WTC11 (cell line): ENCODE results near the gene NHSL1. TPM values are rescaled to one million over a fixed set of nuclear protein-coding genes. Genes with fewer than 3 reads are reported as not detected.

Source experiments
- ATAC-seq: fragments of 200-7000 bp; cut with Tn5 transposase; 2 replicates; pipeline ENCODE4 v1.10.0; 2021; ENCODE audit warnings: mild to moderate bottlenecking, moderate library complexity
- CTCF ChIA-PET: fragments of 300-600 bp; sonication (Branson Sonifier 250); formaldehyde crosslinking; loops from one replicate; lab custom pipeline; 2021; ENCODE audit warnings: antibody characterized with exemption; lab: Charles Lee
- POLR2A ChIA-PET: fragments of 350-600 bp; sonication (Branson Sonifier 250); formaldehyde crosslinking; loops from one replicate; lab custom pipeline; 2021; ENCODE audit warnings: antibody characterized with exemption; lab: Charles Lee
- DNase-seq: peaks from one replicate; pipeline ENCODE4 v3.0.0; 2021; ENCODE audit warnings: low spot score
- H3K27ac Mint-ChIP-seq: 2 replicates; pipeline ENCODE4 v1.8.0; 2021; ENCODE audit warnings: mixed read lengths
- H3K27me3 Mint-ChIP-seq: 2 replicates; pipeline ENCODE4 v1.8.0; 2021; ENCODE audit warnings: low read depth, mild to moderate bottlenecking, moderate library complexity, mixed read lengths
- H3K36me3 Mint-ChIP-seq: 2 replicates; pipeline ENCODE4 v1.8.0; 2021; ENCODE audit warnings: mixed read lengths
- H3K4me1 Mint-ChIP-seq: 2 replicates; pipeline ENCODE4 v1.8.0; 2022; ENCODE audit warnings: mixed read lengths
- H3K4me3 Mint-ChIP-seq: 2 replicates; pipeline ENCODE4 v1.8.0; 2021; ENCODE audit warnings: mild to moderate bottlenecking, moderate library complexity, mixed read lengths
- H3K9me3 Mint-ChIP-seq: 2 replicates; pipeline ENCODE4 v1.8.0; 2021; ENCODE audit warnings: mixed read lengths
- IRF2 ChIP-seq: sonication (generic); formaldehyde crosslinking; IDR thresholded peaks from 2 replicates; pipeline ENCODE4 v1.8.0; 2022; ENCODE audit warnings: low read depth, missing genetic modification reagents, borderline replicate concordance
- MYBL2 ChIP-seq: sonication (generic); formaldehyde crosslinking; IDR thresholded peaks from 2 replicates; pipeline ENCODE4 v1.8.1; 2023; ENCODE audit warnings: mild to moderate bottlenecking, moderate library complexity, missing genetic modification reagents
- TEAD4 ChIP-seq: sonication (generic); formaldehyde crosslinking; IDR thresholded peaks from 2 replicates; pipeline ENCODE4 v1.8.0; 2022; ENCODE audit warnings: mild to moderate bottlenecking, missing genetic modification reagents
- total RNA-seq: library from RNA; stranded (reverse); gene quantifications from 3 replicates; pipeline ENCODE4 v1.2.3, GENCODE V29; 2021
- TF ChIP-seq, protein P1 (sequence below): sonication (generic); formaldehyde crosslinking; conservative IDR thresholded peaks from 2 replicates; pipeline ENCODE4 v1.8.1; 2022; ENCODE audit warnings: mild to moderate bottlenecking, missing genetic modification reagents
- TF ChIP-seq, protein P2 (sequence below): sonication (generic); formaldehyde crosslinking; IDR thresholded peaks from 2 replicates; pipeline ENCODE4 v1.8.1; 2022; ENCODE audit warnings: low read depth, missing genetic modification reagents, borderline replicate concordance
- TF ChIP-seq, protein P3 (sequence below): sonication (generic); formaldehyde crosslinking; conservative IDR thresholded peaks from 2 replicates; pipeline ENCODE4 v1.8.1; 2023; ENCODE audit warnings: mild to moderate bottlenecking, low read depth, missing genetic modification reagents, moderate library complexity
- TF ChIP-seq, protein P4 (sequence below): sonication (generic); formaldehyde crosslinking; IDR thresholded peaks from 2 replicates; pipeline ENCODE4 v1.8.1; 2023; ENCODE audit warnings: mild to moderate bottlenecking, missing genetic modification reagents, moderate library complexity
- TF ChIP-seq, protein P5 (sequence below): sonication (generic); formaldehyde crosslinking; IDR thresholded peaks from 2 replicates; pipeline ENCODE4 v1.8.0; 2023; ENCODE audit warnings: mild to moderate bottlenecking, missing genetic modification reagents
- TF ChIP-seq, protein P6 (sequence below): sonication (generic); formaldehyde crosslinking; IDR thresholded peaks from 2 replicates; pipeline ENCODE4 v1.8.1; 2023; ENCODE audit warnings: mild to moderate bottlenecking, missing genetic modification reagents, moderate library complexity
- TF ChIP-seq, protein P7 (sequence below): sonication (generic); formaldehyde crosslinking; IDR thresholded peaks from 2 replicates; pipeline ENCODE4 v1.8.0; 2022; ENCODE audit warnings: missing genetic modification reagents

NHSL1 gene
- total RNA-seq, 1 experiment from 2014 or later: 31.1 TPM

DNA sequence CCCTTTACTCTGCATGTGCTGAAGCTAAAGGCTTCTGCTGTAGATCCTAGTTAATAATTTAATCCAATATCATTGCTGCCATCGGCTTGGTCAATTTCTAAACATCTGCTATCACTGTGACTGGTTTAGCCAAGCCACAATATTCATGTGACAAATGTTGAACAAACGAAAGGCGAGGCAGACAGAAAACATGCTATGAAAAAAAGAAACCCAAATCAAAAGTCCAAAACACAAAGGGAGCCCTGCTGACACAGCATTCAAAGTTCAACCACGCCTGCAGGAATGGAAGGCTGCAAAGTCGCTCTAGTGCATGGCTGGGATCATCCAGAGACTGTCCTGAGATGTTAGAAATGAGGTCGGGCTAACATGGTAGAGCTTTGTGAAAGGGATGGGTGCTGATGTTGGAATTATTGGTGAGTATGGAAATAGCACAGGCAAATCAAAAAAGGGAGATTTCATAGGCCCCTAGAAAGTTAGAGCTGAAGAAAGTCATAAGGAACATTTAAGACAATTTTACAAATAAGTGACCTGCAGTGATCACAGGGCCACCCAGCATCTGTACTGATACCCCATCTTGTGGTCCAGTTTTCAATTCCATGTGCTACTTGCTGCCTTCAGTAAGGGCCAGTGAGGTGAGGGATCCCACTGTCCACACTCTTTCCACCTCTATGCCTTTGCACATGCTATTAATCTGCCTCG lies 8.8 kb upstream of the NHSL1 start:
- TF ChIP-seq, protein P1, sequence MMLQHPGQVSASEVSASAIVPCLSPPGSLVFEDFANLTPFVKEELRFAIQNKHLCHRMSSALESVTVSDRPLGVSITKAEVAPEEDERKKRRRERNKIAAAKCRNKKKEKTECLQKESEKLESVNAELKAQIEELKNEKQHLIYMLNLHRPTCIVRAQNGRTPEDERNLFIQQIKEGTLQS: no peak
- TF ChIP-seq, protein P2, sequence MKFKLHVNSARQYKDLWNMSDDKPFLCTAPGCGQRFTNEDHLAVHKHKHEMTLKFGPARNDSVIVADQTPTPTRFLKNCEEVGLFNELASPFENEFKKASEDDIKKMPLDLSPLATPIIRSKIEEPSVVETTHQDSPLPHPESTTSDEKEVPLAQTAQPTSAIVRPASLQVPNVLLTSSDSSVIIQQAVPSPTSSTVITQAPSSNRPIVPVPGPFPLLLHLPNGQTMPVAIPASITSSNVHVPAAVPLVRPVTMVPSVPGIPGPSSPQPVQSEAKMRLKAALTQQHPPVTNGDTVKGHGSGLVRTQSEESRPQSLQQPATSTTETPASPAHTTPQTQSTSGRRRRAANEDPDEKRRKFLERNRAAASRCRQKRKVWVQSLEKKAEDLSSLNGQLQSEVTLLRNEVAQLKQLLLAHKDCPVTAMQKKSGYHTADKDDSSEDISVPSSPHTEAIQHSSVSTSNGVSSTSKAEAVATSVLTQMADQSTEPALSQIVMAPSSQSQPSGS (CRISPR knock-in tag): no peak
- TF ChIP-seq, protein P3, sequence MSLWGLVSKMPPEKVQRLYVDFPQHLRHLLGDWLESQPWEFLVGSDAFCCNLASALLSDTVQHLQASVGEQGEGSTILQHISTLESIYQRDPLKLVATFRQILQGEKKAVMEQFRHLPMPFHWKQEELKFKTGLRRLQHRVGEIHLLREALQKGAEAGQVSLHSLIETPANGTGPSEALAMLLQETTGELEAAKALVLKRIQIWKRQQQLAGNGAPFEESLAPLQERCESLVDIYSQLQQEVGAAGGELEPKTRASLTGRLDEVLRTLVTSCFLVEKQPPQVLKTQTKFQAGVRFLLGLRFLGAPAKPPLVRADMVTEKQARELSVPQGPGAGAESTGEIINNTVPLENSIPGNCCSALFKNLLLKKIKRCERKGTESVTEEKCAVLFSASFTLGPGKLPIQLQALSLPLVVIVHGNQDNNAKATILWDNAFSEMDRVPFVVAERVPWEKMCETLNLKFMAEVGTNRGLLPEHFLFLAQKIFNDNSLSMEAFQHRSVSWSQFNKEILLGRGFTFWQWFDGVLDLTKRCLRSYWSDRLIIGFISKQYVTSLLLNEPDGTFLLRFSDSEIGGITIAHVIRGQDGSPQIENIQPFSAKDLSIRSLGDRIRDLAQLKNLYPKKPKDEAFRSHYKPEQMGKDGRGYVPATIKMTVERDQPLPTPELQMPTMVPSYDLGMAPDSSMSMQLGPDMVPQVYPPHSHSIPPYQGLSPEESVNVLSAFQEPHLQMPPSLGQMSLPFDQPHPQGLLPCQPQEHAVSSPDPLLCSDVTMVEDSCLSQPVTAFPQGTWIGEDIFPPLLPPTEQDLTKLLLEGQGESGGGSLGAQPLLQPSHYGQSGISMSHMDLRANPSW (CRISPR knock-in tag): no peak
- TF ChIP-seq IRF2 (no peak), MYBL2 (CRISPR knock-in tag) (no peak), TEAD4 (CRISPR knock-in tag) (no peak)
- TF ChIP-seq, protein P4, sequence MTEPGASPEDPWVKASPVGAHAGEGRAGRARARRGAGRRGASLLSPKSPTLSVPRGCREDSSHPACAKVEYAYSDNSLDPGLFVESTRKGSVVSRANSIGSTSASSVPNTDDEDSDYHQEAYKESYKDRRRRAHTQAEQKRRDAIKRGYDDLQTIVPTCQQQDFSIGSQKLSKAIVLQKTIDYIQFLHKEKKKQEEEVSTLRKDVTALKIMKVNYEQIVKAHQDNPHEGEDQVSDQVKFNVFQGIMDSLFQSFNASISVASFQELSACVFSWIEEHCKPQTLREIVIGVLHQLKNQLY: no peak
- TF ChIP-seq, protein P5, sequence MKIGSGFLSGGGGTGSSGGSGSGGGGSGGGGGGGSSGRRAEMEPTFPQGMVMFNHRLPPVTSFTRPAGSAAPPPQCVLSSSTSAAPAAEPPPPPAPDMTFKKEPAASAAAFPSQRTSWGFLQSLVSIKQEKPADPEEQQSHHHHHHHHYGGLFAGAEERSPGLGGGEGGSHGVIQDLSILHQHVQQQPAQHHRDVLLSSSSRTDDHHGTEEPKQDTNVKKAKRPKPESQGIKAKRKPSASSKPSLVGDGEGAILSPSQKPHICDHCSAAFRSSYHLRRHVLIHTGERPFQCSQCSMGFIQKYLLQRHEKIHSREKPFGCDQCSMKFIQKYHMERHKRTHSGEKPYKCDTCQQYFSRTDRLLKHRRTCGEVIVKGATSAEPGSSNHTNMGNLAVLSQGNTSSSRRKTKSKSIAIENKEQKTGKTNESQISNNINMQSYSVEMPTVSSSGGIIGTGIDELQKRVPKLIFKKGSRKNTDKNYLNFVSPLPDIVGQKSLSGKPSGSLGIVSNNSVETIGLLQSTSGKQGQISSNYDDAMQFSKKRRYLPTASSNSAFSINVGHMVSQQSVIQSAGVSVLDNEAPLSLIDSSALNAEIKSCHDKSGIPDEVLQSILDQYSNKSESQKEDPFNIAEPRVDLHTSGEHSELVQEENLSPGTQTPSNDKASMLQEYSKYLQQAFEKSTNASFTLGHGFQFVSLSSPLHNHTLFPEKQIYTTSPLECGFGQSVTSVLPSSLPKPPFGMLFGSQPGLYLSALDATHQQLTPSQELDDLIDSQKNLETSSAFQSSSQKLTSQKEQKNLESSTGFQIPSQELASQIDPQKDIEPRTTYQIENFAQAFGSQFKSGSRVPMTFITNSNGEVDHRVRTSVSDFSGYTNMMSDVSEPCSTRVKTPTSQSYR: no peak
- TF ChIP-seq, protein P6, sequence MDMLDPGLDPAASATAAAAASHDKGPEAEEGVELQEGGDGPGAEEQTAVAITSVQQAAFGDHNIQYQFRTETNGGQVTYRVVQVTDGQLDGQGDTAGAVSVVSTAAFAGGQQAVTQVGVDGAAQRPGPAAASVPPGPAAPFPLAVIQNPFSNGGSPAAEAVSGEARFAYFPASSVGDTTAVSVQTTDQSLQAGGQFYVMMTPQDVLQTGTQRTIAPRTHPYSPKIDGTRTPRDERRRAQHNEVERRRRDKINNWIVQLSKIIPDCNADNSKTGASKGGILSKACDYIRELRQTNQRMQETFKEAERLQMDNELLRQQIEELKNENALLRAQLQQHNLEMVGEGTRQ (CRISPR knock-in tag): no peak
- TF ChIP-seq, protein P7, sequence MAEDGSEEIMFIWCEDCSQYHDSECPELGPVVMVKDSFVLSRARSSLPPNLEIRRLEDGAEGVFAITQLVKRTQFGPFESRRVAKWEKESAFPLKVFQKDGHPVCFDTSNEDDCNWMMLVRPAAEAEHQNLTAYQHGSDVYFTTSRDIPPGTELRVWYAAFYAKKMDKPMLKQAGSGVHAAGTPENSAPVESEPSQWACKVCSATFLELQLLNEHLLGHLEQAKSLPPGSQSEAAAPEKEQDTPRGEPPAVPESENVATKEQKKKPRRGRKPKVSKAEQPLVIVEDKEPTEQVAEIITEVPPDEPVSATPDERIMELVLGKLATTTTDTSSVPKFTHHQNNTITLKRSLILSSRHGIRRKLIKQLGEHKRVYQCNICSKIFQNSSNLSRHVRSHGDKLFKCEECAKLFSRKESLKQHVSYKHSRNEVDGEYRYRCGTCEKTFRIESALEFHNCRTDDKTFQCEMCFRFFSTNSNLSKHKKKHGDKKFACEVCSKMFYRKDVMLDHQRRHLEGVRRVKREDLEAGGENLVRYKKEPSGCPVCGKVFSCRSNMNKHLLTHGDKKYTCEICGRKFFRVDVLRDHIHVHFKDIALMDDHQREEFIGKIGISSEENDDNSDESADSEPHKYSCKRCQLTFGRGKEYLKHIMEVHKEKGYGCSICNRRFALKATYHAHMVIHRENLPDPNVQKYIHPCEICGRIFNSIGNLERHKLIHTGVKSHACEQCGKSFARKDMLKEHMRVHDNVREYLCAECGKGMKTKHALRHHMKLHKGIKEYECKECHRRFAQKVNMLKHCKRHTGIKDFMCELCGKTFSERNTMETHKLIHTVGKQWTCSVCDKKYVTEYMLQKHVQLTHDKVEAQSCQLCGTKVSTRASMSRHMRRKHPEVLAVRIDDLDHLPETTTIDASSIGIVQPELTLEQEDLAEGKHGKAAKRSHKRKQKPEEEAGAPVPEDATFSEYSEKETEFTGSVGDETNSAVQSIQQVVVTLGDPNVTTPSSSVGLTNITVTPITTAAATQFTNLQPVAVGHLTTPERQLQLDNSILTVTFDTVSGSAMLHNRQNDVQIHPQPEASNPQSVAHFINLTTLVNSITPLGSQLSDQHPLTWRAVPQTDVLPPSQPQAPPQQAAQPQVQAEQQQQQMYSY (CRISPR knock-in tag): no peak
- Mint-ChIP-seq H3K36me3 (no peaks in the 10 kb centered on the region), H3K27ac (no peak overlapping the region), H3K4me1 (peaks cover 59% of the 10 kb centered on the region), H3K9me3 (no peaks in the 10 kb centered on the region), H3K27me3 (no peaks in the 10 kb centered on the region), H3K4me3 (no peak overlapping the region)
- ATAC-seq (peak; percentile 36; the same call in 1 of the 2 replicates), DNase-seq (no peak)
- POLR2A ChIA-PET: no interaction called here
- CTCF ChIA-PET: interaction anchor here (0.8 to 3.9 kb wide), 7 partner anchors 9 to 78 kb away, joined by 3 to 29 read pairs (median 10); partner anchors contain the start of gene NHSL1
